GM10847 (cell line): ENCODE data around the gene RAI14.

Experiments used
- POLR2A ChIP-seq: IDR thresholded peaks from 2 replicates; pipeline ENCODE4 v1.6.1; 2011; ENCODE audit not compliant: insufficient read length; ENCODE audit errors: extremely low read depth

The RAI14 gene

GRCh38 chr5:34719029-34719428 is 62.9 kb downstream of the RAI14 start:
- no peak for TF ChIP-seq POLR2A

DNA sequence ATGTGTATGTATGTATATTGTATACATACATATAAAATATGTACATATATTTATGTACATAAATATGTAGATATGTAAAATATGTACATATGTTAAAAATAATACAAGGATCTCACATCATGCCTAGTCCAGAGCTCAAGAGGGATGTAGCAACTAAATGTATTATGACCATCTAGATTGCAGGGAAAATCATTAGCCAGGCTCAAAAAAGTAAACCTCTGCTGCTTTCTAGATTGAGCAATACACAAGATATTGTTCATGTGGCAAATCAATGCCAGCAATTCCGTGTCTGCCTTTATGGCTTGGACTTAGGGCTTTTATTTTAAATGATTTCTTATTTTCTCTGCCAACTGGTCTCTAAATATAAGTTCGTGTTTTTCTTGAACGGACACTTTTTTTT is 65.2 kb downstream of the RAI14 start:
- TF ChIP-seq POLR2A: no peak

GRCh38 chr5:34722183-34722582 is 66.1 kb downstream of the RAI14 start:
- no peak for TF ChIP-seq POLR2A

GRCh38 chr5:34724741-34725140 is 68.6 kb downstream of the RAI14 start:
- TF ChIP-seq POLR2A: no peak

DNA sequence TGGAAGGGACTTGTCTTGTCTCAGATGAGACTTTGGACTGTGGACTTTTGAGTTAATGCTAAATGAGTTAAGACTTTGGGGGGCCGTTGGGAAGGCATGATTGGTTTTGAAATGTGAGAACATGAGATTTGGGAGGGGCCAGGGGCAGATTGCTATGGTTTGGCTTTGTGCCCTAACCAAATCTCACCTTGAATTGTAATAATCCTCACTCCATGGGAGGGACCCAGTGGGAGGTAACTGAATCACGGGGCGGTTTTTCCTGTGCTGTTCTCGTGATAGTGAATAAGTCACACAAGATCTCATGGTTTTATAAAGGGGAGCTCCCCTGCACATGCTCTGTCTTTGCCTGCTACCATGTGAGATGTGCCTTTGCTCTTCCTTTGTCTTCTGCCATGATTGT is 72.1 kb downstream of the RAI14 start:
- TF ChIP-seq POLR2A: no peak

DNA sequence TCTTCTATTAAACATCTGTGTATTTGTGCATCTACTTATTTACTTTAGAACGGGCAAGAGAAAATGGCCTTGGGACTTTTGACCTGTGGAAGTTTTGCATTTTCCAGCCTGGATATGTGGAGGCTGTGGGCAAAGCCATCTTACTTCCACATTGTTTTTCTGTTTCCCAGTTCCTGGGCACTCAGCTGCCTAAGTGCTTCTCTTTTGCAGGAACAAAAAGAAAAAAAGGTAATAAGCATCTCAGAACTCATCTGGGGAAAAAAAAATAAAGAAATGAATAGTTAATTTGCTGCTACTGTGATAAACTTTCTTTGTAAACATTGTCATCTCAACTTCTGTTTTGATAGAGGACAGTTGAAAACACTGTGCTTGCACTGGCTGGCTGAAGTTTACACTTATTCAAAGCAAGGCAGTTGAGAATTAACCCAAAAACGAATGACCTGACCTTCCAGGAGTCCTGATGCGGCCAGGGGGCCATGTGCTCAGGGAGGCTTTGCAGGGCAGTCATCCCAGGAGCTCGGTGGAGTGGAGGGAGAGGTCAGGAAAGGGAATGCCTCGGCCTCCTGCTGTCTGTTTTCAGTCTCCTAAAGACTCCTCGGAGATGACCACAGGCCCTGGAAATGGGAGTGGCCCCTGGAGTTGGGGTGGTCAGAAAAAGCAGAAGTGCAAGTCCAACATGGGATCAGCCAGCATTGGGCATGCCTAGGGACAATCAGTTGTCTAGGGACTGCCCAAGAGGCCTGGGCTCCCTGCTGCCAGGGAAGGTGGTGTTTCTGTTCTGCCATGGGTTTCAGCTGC is 75.5 kb downstream of the RAI14 start:
- TF ChIP-seq POLR2A: no peak

- TF ChIP-seq POLR2A: no peak
Measured at GRCh38 chr5:34734326-34734725, 78.2 kb downstream of the RAI14 start.

DNA sequence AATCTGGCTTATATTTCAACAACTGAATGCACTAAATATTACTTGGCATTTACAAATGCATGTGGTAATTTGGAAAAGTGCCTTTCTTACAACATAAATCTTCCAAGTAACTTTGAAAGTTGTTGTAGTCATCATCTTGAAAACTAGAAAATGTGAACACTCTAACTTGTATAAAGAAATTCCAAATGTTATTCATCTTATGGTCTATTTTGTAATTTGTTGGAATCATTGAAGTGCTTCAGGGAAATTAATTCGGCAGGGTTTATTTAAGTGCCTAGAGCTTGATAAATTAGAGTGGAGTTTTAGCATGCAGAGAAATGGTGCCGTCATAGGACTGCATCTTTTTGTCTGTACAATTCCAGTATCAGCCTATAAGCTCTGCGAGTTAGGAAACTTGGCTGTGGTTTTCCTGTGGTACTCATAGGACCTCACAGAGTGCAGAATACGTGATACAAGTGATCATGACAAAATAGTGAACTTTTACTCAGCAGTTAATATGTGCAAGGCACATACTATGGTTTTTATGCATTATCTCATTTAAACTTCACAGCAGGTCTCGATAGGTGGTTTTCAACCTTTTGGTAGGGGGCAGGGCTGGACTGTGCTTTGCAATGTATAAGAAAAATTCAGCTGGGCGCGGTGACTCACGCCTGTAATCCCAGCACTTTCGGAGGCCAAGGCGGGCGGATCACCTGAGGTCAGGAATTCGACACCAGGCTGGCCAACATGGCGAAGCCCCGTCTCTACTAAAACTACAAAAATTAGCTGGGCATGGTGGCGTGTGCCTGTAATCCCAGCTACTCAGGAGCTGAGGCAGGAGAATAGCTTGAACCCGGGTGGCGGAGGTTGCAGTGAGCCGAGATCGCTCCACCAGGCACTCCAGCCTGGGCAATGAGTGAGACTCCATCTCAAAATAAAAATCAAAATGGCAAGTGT is 79.6 kb downstream of the RAI14 start:
- no peak for TF ChIP-seq POLR2A

DNA sequence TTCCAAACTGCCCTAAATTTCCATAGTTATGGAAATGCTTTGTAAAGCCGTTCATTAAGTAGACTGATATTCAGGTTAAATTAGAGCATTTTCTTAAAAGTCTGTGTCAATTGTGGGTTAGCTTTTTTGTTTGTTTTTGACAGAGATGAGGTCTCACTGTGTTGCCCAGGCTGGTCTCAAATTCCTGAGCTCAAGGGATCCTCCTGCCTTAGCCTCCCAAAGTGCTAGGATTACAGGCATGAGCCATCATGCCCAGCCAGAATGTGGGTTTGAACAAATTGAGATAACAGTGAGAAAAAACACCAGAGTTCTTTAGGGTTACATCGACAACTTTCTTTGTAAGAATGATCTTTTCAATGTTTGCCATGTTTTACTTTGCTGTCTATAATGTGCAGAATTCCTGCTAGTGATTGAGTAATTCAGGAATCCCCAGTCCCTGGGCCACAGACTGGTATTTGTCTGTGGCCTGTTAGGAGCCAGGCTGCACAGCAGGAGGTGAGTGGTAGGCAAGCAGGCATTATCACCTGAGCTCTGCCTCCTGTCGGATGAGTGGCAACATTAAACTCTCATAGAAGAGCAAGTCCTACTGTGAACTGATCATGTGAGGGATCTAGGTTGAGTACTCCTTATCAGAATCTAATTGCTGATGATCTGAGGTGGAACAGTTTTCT is 80.5 kb downstream of the RAI14 start:
- TF ChIP-seq POLR2A: no peak

DNA sequence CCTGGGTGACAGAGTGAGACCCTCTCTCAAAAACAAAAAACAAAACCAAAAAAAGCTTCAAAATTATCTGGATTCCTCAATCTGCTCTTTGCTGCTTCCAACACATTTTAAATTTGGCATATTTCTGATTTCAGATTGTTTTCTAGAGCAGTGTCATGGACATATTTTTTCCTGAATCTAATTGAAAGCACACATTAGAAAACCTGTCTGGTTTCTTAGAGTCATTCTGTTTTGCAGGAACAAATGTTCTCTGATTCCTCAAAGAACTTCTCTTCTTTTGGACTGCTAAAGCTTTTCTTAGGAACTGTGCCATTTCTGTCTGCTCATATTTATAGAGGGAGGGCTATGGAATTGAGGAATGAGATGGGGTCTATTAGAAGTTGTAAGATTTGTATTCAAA is 81.6 kb downstream of the RAI14 start:
- no peak for TF ChIP-seq POLR2A

DNA sequence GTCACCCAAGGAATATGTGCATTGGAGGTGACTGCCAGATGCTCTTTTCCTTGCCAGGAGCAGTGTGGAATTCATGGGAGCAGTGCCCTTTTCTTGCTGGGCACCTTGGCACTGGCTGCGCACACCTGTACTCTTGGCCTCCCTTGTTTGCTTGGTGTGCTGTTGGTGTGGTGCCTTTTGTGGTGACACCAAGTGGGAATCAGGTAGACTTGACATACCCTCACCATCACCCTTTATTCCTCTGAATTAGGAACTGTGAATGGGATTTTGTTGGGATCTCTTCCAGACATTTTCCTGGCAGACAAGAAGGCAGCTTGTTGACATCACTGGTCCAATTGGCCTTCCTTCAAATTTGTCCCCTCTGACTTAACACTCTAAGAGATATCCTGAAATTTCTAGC is 82.3 kb downstream of the RAI14 start:
- no peak for TF ChIP-seq POLR2A

GRCh38 chr5:34740389-34740806 is 84.3 kb downstream of the RAI14 start:
- no peak for TF ChIP-seq POLR2A

GRCh38 chr5:34742061-34742460 is 85.9 kb downstream of the RAI14 start:
- no peak for TF ChIP-seq POLR2A

DNA sequence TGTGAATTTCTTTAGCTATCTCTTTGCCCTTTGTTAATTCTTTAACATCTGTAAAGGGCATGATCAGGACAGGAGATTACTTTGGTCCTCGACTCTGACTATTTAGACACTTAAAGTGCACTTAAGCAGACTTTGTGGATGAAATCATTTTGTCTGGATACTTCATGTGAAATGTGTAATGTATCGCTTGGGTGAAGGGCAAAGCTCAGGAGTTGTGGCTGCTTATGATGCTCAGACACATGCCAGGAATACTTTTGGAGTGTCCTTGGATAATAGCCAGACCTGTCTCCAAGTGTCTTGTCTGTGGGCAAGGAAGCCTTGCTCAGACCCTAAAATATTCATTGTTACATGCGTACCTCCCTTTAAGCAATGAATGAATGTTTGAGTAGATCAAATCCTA is 87.8 kb downstream of the RAI14 start:
- TF ChIP-seq POLR2A: no peak

DNA sequence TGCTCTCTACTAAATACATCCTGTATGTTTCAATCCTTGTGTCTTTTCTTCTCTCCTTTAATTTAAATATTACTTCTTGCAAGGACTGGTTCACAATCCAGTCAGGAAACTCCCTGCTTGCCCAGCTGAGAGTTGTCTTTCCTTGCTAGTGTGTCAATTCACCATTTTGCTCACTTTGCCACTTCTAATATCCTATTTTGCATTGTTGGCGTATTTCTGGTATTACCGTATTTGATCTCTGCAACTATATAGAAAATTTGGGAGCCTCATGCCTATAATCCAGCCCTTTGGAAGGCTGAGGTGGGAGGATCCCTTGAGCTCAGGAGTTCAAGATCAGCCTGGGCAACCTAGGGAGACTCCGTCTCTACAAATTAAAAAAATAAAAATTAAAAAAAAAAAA is 92.3 kb downstream of the RAI14 start:
- TF ChIP-seq POLR2A: no peak

GRCh38 chr5:34749431-34749873 is 93.3 kb downstream of the RAI14 start:
- TF ChIP-seq POLR2A: no peak

DNA sequence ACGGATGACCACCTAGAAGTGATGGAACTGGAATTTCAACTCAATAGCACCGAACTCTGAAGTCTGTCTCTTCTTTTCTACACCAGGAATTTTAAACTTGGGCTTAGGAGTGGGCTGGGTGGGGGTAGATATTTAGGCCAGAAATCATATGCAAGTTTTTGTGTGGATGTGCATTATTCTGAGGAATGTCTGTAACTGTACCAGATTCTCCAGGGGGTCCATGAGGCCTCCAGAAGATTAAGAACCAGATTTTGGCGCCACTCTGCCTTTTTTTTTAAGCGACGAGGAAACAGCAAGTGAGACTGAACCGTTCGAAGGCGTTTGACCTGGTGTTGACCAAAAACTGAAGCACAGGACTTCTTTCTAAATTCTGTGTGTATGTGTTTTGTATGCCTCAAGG is 94.1 kb downstream of the RAI14 start:
- no peak for TF ChIP-seq POLR2A
